ENCODE data around the gene DNAJC8.

Gene DNAJC8

GRCh38 chr1:28249013-28249865, 16.4 kb upstream of the DNAJC8 start:
- TF ChIP-seq TAF1 (IDR thresholded peaks at IDR 0.05; ENCODE audit: borderline replicate concordance, low read depth, low read length): no peak
- TF ChIP-seq POLR2A (IDR thresholded peaks at IDR 0.05; ENCODE audit: low read depth, low read length): no peak
- TF ChIP-seq POLR2AphosphoS5 (IDR thresholded peaks at IDR 0.05; ENCODE audit: low read depth, low read length): no peak
- FAIRE-seq (peak; percentile 84), DNase-seq (ENCODE audit: insufficient read length) (no peak)

- peak; percentile 92 for FAIRE-seq
- peak; percentile 36 for DNase-seq (ENCODE audit: insufficient read length)
- TF ChIP-seq POLR2A (IDR thresholded peaks at IDR 0.05; ENCODE audit: low read depth, low read length) (no peak), TAF1 (IDR thresholded peaks at IDR 0.05; ENCODE audit: borderline replicate concordance, low read depth, low read length) (no peak), POLR2AphosphoS5 (IDR thresholded peaks at IDR 0.05; ENCODE audit: low read depth, low read length) (no peak)
Measured at GRCh38 chr1:28248273-28249012, 15.6 kb upstream of the DNAJC8 start.

DNA sequence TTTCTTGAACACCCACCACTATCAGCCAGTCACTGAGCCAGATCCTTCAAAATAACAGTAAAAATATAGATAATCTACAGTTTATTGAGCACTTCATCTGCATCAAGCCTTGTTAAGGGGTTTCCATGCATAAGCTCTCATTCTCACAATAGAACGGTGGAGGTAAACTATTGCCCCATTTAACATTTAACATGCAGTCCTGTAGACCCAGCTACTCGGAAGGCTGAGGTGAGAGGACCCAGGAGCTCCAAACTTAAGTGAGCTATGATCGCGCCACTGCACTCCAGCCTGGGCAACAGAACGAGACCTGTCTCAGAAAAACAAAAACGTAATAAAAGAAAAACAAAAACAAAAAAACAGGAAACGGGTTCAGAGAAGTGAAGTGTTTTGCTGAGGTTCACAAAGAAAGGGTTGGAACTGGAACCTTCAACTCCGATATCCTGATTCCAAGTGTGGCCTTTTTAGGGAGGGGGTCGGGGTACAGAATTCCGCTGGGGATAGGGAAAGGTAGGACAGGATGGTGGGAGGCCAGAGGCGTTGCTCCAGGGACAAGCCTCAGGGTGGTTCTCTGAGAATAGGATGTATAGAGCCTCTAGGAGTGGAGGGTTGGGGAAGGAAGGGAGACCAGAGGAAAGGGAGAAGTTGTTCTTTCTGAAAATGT, 14.9 kb upstream of the DNAJC8 start:
- TF ChIP-seq POLR2AphosphoS5 (IDR thresholded peaks at IDR 0.05; ENCODE audit: low read depth, low read length): no peak
- no peak for TF ChIP-seq POLR2A (IDR thresholded peaks at IDR 0.05; ENCODE audit: low read depth, low read length)
- TF ChIP-seq TAF1 (IDR thresholded peaks at IDR 0.05; ENCODE audit: borderline replicate concordance, low read depth, low read length): no peak
- DNase-seq (ENCODE audit: insufficient read length) (no peak), FAIRE-seq (peak; percentile 53)

GRCh38 chr1:28246427-28246832, 13.6 kb upstream of the DNAJC8 start:
- FAIRE-seq: peak; percentile 83
- TF ChIP-seq POLR2A (IDR thresholded peaks at IDR 0.05; ENCODE audit: low read depth, low read length): peak; percentile 16
- TF ChIP-seq POLR2AphosphoS5 (IDR thresholded peaks at IDR 0.05; ENCODE audit: low read depth, low read length): no peak
- DNase-seq (ENCODE audit: insufficient read length): no peak

DNA sequence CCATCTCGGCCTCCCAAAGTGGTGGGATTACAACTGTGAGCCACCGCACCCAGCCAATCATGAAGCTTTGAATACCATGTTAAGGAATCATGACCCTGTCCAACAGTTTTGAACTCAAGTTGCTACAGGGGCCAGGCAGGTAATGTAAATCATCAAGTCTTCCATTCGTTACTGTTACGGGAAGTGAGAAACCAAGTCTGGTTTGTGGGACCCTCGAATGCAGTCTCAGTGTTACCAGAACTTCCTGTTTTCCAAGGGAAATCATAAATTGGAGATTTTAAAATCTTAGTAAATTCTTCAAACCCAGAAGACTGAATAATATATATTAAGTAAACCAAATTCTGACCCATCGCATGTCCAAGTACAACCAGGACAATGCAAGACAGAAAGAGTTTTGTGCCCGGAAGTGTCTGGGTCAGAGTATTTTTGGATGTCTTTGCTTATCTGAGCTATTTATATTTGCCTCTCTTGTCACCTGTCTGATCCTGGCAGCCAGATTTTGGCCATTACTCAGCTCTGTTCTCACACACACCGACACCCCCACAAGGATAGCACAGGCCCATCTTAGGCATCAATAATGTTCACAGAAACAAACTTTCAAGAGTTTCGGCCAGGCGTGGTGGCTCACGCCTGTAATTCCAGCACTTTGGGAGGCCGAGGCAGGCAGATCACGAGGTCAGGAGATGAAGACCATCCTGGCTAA, 11.9 kb upstream of the DNAJC8 start:
- FAIRE-seq: peak; percentile 80
- TF ChIP-seq POLR2AphosphoS5 (IDR thresholded peaks at IDR 0.05; ENCODE audit: low read depth, low read length) (no peak), TAF1 (IDR thresholded peaks at IDR 0.05; ENCODE audit: borderline replicate concordance, low read depth, low read length) (no peak), POLR2A (IDR thresholded peaks at IDR 0.05; ENCODE audit: low read depth, low read length) (peak; percentile 37; the same call in 1 of the 2 replicates)
- DNase-seq (ENCODE audit: insufficient read length): no peak

- no peak for TF ChIP-seq POLR2AphosphoS5 (IDR thresholded peaks at IDR 0.05; ENCODE audit: low read depth, low read length)
- TF ChIP-seq TAF1 (IDR thresholded peaks at IDR 0.05; ENCODE audit: borderline replicate concordance, low read depth, low read length): no peak
- TF ChIP-seq POLR2A (IDR thresholded peaks at IDR 0.05; ENCODE audit: low read depth, low read length): no peak
- DNase-seq (ENCODE audit: insufficient read length): no peak
- no peak for FAIRE-seq
Measured at GRCh38 chr1:28243685-28244311, 11.0 kb upstream of the DNAJC8 start.

GRCh38 chr1:28241638-28242241, 8.9 kb upstream of the DNAJC8 start:
- FAIRE-seq (no peak), DNase-seq (ENCODE audit: insufficient read length) (no peak)
- TF ChIP-seq POLR2AphosphoS5 (IDR thresholded peaks at IDR 0.05; ENCODE audit: low read depth, low read length): no peak
- TF ChIP-seq TAF1 (IDR thresholded peaks at IDR 0.05; ENCODE audit: borderline replicate concordance, low read depth, low read length): no peak
- TF ChIP-seq POLR2A (IDR thresholded peaks at IDR 0.05; ENCODE audit: low read depth, low read length): no peak

- FAIRE-seq (no peak), DNase-seq (ENCODE audit: insufficient read length) (no peak)
- no peak for TF ChIP-seq POLR2A (IDR thresholded peaks at IDR 0.05; ENCODE audit: low read depth, low read length)
- TF ChIP-seq POLR2AphosphoS5 (IDR thresholded peaks at IDR 0.05; ENCODE audit: low read depth, low read length): no peak
- TF ChIP-seq TAF1 (IDR thresholded peaks at IDR 0.05; ENCODE audit: borderline replicate concordance, low read depth, low read length): no peak
Measured at GRCh38 chr1:28240024-28240423, 7.2 kb upstream of the DNAJC8 start.

DNA sequence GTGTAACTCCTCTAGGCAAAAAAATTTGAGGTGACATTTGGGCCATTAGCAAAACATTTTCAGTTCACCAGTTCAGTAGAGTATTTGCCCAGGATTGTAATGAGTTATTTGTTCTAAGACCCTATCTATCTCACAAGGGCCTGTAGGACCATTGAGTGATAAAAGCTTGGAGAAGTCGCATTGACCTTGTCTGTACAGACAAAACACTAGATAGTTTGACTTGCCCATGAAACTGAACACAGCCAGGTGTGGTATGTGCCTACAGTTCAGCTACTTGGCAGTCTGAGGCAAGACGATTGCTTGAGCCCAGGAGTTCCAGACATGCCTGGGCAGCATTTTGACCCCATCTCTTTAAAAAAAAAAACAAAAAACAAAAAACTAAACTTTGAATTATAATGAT, 6.2 kb upstream of the DNAJC8 start:
- no peak for TF ChIP-seq TAF1 (IDR thresholded peaks at IDR 0.05; ENCODE audit: borderline replicate concordance, low read depth, low read length)
- 0 out of 2 replicates have a peak, but pooled peaks have one; percentile 35 for TF ChIP-seq POLR2A (IDR thresholded peaks at IDR 0.05; ENCODE audit: low read depth, low read length)
- no peak for FAIRE-seq

GRCh38 chr1:28236656-28237322, 4.0 kb upstream of the DNAJC8 start:
- DNase-seq (ENCODE audit: insufficient read length) (no peak), FAIRE-seq (peak; percentile 53)

More for the DNA sequence above, 6.2 kb upstream of the DNAJC8 start:
- DNase-seq (ENCODE audit: insufficient read length): no peak

More at GRCh38 chr1:28236656-28237322, 4.0 kb upstream of the DNAJC8 start:
- TF ChIP-seq POLR2A (IDR thresholded peaks at IDR 0.05; ENCODE audit: low read depth, low read length) (no peak), POLR2AphosphoS5 (IDR thresholded peaks at IDR 0.05; ENCODE audit: low read depth, low read length) (no peak), TAF1 (IDR thresholded peaks at IDR 0.05; ENCODE audit: borderline replicate concordance, low read depth, low read length) (no peak)

Data from GM12892 (cell line).